ENCODE measurements around the gene CAMK1D. TPM values are rescaled to one million over a fixed set of nuclear protein-coding genes. Genes with fewer than 3 reads are reported as not detected.

CAMK1D gene
- total and polyA plus RNA-seq, 8 donors = 4.4 to 10.8 (median 4.8) TPM

DNA sequence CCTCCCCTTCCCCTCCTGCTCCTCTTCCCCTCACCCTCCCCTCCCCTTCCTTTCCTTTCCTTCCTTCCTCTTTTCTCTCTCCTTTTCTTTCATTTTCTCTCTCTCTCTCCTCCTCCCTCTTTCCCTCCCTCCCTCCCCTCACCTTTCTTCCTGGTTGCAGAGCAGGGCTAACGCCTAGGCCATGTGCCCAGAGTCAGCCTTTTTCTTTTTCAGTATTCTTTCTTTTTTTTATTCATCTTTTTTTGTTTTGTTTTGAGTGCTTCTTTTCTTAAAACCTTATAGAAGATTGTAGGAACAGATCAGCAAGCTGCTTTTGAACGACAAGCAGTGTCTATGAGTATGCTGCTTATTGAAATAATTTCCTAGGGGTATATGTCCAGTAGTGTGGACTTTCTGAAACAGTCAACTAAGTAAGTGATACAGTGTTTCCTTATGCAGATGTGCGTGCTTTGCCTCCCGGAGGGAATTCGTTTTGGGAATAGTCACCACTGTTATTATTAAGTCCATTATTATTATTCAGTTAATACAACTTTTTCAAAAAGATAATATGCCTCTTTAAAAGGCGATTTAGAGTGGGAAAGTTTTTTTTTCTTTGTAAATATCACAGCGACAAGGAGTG, 219.2 kb downstream of the CAMK1D start:
- intact Hi-C loops (cut with DNase I) = no loop called here
- H3K4me3 ChIP-seq = no peak overlapping the region
- TF ChIP-seq, protein P1, sequence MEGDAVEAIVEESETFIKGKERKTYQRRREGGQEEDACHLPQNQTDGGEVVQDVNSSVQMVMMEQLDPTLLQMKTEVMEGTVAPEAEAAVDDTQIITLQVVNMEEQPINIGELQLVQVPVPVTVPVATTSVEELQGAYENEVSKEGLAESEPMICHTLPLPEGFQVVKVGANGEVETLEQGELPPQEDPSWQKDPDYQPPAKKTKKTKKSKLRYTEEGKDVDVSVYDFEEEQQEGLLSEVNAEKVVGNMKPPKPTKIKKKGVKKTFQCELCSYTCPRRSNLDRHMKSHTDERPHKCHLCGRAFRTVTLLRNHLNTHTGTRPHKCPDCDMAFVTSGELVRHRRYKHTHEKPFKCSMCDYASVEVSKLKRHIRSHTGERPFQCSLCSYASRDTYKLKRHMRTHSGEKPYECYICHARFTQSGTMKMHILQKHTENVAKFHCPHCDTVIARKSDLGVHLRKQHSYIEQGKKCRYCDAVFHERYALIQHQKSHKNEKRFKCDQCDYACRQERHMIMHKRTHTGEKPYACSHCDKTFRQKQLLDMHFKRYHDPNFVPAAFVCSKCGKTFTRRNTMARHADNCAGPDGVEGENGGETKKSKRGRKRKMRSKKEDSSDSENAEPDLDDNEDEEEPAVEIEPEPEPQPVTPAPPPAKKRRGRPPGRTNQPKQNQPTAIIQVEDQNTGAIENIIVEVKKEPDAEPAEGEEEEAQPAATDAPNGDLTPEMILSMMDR (IDR thresholded peaks at IDR 0.05) = no peak
- no peaks in the 10 kb centered on the region for H3K27me3 ChIP-seq
- no peak overlapping the region for H3K27ac ChIP-seq
- ATAC-seq = no peak
- DNase-seq = no peak
- no peaks in the 10 kb centered on the region for H3K9me3 ChIP-seq
- no peaks in the 10 kb centered on the region for H3K36me3 ChIP-seq
- H3K4me1 ChIP-seq = no peaks in the 10 kb centered on the region

DNA sequence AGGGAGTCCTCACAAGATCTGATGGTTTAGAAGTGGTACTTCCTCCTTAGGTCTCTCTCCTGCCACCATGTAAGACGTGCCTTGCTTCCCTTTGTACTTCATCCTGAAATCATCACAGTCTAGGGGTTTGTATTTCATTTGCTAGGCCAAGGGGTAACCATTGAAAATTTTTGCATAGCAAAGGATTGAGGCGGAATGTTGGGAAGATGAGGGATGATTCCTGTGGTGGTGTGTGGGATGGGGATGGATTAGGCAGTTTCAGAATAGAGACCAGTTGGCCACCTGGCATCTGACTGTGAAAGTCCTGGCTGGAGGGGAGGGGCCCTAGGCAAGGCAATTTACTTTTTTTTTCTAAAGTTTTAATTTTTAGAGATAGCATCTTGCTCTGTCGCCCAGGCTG, 222.9 kb downstream of the CAMK1D start:
- Histone ChIP-seq H3K4me3 (no peak overlapping the region), H3K36me3 (no peaks in the 10 kb centered on the region), H3K27ac (no peak overlapping the region), H3K4me1 (no peaks in the 10 kb centered on the region), H3K9me3 (no peaks in the 10 kb centered on the region), H3K27me3 (no peaks in the 10 kb centered on the region)
- intact Hi-C loops (cut with DNase I) = no loop called here
- no peak for DNase-seq
- no peak for ATAC-seq
- TF ChIP-seq, protein P1 (IDR thresholded peaks at IDR 0.05) = no peak

DNA sequence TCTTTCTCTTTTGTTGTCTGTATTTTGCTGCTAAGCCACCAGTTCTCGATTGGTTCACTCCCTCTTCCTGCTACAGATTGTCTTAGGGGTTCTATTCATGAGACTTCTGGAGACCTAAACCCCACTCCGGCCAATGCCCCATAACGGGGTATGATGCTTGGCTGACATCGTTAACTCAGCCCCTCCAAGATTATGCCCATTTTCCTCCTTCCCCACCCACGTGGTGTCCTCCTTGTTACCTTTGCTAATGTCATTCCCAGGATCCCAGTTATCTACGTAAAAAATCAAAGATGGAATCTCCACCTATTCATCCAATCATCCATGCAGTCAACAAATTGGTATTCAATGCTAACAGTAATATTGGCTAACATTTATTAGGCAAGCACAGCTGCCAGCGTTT, 228.3 kb downstream of the CAMK1D start:
- intact Hi-C loops (cut with DNase I) = no loop called here

DNA sequence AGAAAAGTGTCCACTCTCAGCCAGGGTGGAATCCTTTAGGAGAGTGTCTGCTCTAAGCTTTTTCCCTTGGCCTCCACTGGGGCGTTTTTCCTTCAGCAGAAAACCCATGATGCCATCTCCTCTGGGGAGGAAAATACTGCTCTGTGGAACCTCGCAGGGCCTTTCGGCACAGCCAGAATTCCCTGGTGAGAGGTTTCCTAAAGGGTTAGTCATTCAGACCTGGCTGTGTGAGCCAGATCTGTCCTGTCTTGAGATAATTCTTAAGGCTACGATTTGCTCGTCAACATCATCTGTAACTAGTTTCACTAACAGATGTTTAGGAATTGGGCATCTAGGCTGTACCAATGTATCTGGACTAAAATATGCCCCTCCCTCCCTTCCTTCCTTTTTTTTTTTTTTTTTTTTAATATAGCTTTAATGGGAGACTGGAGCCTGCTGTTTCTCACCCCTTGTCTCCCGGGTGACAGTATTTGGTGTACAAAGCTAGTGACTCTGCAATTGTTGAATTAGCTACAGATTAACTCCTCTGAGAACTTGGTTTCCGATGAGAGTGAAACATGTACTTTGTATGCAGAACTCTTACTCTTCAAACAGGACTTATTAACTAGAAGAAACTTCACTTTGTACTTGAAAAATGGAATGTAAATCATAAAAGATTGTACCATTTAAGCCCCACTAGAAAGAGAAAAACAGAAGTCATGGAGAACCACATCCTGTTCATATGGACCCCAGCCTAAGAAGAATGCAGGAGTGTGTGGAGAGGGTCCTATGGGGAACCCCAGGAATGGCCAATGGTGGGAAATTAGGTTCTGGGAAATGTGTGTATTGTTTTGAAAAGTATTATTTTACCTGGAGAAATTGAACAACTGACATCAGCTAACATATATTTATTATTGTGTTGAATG, 230.9 kb downstream of the CAMK1D start:
- Histone ChIP-seq H3K4me3 (no peak overlapping the region), H3K27ac (no peak overlapping the region), H3K36me3 (no peaks in the 10 kb centered on the region), H3K4me1 (no peaks in the 10 kb centered on the region), H3K9me3 (no peaks in the 10 kb centered on the region), H3K27me3 (no peaks in the 10 kb centered on the region)
- intact Hi-C loops (cut with DNase I) = no loop called here
- TF ChIP-seq, protein P1 (IDR thresholded peaks at IDR 0.05) = no peak
- DNase-seq (peak in 1 of 4 donors; percentile 48), ATAC-seq (peak; percentile 64)

More for the DNA sequence above, 228.3 kb downstream of the CAMK1D start:
- no peak for DNase-seq
- Histone ChIP-seq H3K27me3 (no peaks in the 10 kb centered on the region), H3K9me3 (no peaks in the 10 kb centered on the region), H3K36me3 (no peaks in the 10 kb centered on the region), H3K4me1 (no peaks in the 10 kb centered on the region), H3K4me3 (no peak overlapping the region), H3K27ac (no peak overlapping the region)
- ATAC-seq = no peak
- TF ChIP-seq, protein P1 (IDR thresholded peaks at IDR 0.05) = no peak

DNA sequence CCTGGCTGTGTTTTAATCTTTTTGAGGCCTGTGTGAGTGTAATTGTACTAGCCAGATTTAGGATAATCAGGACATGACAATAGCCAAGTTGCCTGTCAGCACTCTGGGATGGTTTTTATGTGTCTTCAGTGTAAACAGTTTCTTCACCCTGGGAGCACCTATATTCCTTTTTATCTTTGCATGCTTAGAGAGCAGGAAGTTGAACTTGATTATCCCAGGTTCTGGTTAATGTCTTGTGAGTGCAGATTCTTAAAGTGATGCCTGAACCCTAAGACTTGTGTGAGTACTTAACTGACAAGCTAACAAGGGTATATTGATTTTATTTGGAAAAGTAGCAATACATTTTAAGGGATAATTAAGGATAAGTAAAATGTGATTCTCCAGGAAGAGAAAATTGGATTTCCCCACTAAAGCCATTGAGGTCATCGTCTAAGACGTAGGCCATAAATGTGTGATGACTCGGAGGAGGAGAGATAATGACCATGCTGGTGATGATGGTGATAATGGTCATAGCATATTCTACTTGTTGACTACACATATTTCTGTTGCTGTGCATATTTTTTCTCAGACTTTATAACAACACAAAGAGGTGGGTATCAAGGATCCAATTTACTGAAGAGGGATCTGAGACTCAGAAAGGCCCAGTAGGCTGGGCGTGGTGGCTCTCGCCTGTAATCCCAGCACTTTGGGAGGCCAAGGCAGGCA, 234.7 kb downstream of the CAMK1D start:
- H3K4me1 ChIP-seq = no peaks in the 10 kb centered on the region
- H3K27ac ChIP-seq = no peak overlapping the region
- H3K9me3 ChIP-seq = no peaks in the 10 kb centered on the region
- no peaks in the 10 kb centered on the region for H3K36me3 ChIP-seq
- no peak overlapping the region for H3K4me3 ChIP-seq
- ATAC-seq (no peak), DNase-seq (no peak)
- H3K27me3 ChIP-seq = peaks cover 0 to 10% of the 10 kb centered on the region in 2 donors
- intact Hi-C loops (cut with DNase I) = no loop called here
- TF ChIP-seq, protein P1 (IDR thresholded peaks at IDR 0.05) = no peak

Measured in left lung (tissue), 10 donors.